Fibroblast of skin of right quadriceps (primary cell): ENCODE results near the gene CEP85.
"Not testable (repeated sequence)": the region's sequence is repeated elsewhere in the genome, so short reads cannot be mapped to it uniquely, and the experiment has no call there.

Source experiments
- DNase-seq: peaks from one replicate; pipeline ENCODE4 v3.0.0-alpha.2; 2013

The CEP85 gene

DNA sequence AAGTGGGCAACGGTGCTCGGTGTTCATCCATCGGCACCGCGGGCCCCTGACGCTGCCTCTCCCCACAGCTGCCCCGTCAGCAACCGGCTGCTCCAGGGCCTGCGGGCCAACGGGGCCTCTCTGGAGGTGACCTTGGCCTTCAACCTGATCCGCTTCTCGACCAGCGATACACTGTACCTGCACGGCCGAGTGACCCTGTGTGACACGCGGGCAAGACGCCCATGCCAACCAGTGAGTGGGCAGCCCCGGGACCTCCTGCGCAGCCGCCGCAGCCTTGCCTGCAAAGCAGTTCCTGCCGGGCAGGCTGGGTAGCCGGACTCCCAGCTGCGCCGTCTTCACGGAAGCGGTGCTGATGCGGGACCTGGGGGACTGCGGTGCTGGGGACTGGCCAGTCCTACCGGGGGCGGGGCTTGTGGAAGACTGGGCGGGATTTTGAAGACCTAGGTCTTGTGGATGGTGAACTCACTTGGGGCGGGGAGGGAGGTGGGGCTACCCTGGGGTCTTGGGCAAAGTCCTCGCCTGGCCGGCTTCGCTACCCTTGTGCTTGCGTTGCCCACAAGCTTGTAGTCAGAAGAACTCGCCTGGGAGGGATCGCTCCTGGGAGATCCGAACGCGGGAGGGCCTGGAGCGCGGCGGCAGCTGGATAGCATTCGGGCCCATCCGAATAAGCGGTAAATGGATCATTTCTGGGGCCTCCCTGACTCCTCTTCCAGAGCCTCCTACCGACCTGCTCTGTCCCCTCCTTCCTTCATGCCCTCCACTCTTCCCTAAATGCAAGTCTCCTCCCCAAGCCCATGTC, 8.8 kb upstream of the CEP85 start:
- DNase-seq: peak; percentile 13

DNA sequence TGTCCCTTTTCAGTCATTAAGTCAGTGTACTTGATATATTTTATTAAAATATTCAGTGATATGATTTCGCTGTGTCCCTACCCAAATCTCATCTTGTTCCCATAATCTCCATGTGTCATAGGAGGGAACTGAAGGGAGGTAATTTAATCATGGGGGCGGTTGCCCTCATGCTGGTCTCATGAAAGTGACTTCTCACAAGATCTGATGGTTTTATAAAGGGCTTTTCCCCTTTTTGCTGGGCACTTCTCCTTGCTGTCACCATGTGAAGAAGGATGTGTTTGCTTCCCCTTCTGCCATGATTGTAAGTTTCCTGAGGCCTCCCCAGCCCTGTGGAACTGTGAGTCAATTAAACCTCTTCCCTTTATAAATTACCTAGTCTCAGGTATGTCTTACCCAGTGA, 3.3 kb upstream of the CEP85 start:
- DNase-seq: not testable (repeated sequence)

DNA sequence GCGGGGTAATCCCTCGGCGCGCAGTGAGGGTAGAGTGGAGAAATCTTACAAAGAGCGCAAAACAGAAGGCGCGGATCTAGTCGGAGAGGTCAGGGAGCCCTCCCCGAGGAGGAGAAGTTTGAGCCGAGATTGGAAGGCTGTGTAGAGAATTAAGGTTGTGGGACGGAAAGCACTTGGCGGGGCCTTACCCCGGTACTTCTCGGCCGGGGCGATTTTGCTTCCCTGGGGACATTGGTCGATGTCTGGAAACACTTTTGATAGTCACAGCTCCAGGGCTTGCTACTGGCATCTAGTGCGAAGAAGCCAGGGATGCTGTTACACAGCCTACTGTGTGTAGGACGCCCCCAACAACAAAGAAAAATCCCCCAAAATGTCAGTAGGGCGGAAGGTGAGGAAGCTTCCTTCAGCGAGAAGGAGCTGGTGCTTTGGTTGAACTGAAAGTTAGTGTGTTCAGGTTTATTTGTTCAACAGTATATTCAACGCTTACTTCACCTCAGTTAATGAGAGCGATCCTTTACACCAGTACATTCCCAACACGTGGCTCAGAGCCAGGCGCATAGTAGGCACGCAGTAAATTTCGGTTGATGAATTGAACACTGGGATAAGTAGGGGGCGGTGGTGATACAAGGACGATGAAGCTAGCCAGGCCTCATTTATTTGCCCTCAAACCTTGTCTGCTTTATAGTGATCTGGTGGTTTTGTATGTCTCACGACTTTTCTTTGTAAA, 807 bp downstream of the CEP85 start:
- DNase-seq: peak; percentile 30

DNA sequence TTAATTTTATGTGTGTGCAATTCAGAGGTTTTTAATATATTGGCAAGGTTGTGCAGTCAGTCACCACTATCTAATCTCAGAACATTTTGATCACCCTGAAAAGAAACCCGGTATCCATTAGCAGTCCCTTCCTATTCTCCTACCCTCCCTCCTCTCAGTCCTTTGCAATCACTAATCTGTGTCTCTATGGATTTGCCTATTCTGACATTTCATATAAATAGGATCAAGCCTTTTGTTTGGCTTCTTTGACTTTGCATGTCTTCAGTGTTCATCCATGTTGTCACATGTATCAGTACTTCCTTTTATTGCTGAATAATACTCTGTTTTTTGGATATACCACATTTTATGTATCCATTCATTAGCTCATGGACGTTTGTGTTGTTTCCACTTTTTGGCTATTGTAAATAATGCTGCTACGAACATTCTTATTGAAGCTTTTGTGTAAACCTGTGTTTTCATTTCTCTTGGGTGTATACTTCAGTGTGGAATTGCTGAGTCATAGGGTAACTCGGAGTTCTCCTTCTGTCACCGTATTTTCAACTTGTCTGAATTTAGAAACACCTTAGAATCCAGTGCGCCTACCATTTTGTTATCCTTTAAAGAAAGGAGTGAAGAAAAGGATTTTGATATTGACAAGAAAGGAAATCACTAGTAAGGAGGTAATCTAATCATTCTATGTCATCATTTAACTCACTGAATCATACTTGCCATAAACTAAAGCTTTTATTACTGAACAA, 3.4 kb downstream of the CEP85 start:
- no peak for DNase-seq

DNA sequence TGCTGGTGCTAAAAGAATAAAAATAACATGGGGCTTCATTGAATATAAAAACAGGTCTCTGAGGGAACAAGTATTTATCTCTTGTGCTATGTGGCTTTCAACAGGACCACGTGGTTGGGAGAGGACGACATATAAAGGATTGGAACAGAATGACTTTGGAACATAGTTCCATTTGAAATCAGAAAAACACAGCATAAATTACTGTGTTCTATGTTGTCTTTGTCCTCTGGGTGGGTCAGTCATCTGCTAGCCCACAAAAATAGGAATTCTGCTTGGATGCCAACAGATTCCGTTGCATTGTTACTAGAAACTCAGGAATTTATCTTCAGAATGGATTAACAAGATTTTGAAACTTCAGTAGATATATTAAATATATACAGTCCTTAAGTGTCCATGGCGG, 5.9 kb downstream of the CEP85 start:
- DNase-seq: no peak

DNA sequence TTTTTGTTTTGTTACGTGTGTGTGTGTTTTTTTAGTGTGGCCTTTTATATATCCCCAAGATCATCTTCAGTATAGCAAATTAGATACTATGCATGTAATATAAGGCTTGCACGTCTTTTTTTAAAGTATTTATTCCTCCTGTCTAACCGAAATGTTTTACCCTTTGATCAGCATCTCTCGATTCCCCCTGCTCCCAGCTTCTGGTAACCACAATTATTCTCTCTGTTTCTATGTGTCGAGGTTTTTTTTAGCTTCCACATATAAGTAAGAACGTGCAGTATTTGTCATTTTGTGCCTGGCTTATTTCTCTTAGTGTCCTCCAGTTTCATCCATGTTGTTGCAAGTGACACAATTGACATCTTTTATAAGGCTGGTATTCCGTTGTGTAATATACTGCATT, 18.7 kb downstream of the CEP85 start:
- no peak for DNase-seq

DNA sequence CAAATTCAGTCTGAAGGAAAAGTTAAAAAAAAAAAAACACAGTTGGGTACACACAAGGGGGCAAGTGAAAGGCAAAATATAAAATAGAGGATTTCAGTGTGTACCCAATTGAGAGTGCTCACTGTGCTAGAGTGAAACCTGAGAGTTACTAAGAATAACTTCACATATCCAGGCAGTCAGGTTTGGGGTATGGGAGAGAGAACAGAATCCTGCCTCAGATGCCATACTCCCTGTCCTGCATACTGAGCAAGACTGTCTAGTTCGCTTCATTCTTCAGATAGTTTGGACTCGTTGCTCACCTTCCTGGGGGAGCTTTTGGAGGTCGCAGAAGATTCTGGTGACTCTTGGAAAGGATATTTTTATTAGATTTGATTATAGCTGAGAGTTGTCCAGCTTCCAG, 20.4 kb downstream of the CEP85 start:
- no peak for DNase-seq

DNA sequence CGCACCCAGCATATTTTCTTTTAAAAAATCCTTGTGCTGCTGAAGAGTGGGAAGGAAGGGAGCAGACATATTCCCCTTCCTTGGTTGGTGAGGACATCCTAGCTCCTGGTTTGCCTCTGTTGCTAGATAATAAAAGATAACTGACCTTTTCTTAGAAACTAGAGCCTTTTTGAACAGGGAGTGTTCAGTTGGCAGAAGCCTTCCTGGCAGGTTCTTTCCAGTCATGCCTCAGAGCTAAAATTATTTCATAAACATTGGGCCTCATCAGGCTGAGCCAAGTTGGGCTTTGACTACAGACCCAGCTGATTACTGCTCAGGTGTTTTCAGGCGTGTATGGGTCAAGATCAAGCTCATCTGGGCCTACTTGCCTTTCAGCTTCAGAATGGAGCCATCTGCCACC, 23.2 kb downstream of the CEP85 start:
- DNase-seq: no peak

DNA sequence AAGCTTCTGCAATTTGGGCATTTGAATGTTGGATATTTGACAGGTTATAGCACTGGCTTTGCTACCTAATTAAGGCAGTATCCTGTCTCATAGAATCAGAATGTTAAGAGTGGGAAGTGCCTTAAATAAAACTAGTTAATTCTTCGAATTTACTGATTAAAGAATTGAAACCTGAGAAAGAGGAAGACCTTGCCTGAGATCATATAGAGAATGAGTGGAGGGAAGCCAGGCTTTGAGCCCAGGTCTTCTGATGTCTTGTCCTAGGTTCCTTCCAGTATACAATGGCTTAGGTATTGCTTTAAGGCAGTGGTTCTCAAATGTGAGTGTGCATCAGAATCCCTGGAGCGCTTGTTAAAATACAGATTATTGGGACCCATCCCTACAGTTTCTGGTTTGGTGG, 25.0 kb downstream of the CEP85 start:
- DNase-seq: no peak

DNA sequence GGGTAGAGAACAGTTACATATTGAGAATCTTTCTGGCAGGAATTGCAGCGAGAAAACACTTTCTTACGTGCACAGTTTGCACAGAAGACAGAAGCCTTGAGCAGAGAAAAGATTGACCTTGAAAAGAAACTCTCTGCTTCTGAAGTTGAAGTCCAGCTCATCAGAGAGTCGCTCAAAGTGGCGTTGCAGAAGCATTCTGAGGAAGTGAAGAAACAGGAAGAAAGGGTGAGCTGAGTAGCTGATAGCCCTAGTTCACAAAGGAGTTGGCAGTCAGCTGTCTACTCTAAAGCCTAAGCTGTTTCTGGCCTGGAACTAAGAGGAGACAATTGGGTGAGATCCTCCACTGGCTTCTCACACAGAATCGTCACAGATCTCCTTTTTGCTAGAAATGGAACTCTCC, 25.6 kb downstream of the CEP85 start:
- DNase-seq: no peak

DNA sequence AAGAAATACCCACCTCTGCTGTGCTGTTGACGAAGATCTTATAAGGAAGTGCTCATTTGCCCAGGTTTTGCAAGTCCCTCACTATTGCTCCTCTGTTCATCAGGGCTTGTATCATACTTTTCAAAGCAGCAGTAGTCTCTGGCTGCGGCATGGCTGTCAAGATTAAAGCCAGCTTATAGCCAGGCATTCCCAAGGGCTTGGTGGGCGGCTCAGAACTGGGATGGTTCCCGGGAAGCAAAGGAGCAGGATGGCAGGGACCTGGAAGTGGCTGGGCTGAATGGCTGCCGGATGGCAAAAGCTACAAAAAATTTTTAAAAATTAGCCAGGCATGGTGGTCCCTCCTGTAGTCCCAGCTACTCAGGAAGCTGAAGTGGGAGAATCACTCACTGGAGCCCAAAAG, 29.2 kb downstream of the CEP85 start:
- DNase-seq: no peak

DNA sequence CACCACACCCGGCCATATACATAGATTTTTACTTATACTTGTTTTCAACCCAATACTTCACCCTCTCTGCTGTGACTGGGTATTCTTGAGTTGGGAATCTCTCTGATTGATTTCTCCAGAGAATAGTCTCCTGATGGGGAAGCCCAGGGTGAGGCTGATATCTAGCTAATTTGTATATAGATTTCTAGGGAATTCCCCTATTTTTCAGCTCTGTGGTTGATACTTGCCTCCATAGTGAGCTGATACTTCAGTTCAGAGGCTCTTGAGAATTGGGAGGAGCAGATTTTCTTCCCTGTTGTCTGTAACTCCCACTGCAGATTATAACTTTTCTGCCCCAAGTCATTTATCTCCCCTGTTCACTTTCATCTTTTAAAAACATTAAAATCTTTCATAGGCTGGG, 31.4 kb downstream of the CEP85 start:
- DNase-seq: no peak

DNA sequence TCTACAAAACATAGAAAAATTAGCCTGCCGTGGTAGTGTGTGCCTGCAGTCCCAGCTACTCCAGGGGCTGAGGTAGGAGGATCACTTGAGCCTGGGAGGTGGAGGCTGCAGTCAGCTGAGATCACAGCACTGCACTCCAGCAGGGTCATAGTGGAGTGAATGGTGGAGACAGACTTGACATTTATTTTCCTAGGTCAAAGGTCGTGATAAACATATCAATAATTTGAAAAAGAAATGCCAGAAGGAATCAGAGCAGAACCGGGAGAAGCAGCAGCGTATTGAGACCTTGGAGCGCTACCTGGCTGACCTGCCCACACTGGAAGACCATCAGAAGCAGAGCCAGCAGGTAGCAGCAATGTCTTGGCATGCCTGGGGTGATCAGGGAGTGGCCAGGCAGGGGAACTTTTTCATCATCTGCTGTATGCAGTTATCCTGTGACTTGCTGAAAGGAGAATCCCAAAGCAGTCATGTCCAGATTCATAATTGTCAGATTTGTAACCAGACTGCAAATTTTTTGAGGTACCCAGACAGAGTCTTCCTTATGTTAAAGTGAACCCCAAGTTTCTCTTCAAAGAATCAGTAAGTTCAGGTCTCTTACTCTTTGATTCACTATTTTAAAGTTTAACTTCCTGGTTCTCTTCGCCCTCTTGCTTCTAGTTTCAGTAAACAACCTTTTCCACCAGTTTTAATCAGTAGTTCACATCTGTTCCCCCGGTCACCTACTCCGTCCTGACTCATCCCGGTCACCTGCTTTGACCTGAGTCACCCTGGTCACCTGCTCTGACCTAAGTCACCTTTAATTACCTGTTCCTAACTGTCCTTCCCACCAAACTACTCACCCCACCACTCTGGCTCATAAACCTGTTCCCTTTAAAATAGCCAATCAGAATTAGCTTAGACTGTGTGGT, 34.5 kb downstream of the CEP85 start:
- DNase-seq: no peak

DNA sequence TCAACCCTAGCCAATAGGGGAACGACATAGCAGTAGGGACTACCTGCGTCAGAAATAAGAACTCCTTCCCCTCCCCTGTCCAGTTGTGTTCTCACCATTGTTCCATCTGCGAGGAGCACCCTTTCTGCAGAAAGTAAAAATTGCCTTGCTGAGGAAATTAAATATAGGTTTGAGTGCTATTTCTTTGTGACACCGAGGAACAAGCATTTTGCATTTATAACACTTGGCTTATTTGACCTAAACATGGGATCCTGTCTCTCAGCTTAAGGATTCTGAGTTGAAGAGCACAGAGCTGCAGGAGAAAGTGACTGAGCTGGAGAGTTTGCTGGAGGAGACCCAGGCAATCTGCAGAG, 35.2 kb downstream of the CEP85 start:
- DNase-seq: no peak

DNA sequence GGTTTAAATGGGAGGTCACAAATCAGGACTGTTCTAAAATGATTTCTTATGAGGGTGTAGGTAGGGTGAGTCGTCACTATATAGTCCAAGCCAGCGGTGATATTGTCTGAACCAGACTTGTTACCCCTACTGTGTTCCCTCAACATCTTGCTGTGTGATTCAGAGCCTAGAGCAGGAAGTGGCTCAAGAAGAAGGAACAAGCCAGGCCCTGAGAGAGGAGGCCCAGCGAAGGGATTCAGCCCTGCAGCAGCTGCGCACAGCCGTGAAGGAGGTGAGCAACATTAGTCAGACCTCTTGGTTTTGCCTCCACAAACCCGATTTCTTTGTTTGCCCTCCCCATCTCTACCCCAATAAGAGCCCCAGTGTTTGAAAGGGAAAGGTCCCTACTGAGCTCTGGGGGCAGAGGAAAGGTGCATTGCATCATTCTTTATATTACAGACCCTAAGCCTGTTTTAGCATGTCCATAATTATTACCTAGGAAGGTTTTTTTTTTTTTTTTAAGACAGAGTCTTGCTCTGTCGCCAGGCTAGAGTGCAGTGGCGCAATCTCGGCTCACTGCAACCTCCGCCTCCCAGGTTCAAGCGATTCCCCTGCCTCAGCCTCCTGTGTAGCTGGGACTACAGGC, 40.9 kb downstream of the CEP85 start:
- DNase-seq: peak; percentile 28

DNA sequence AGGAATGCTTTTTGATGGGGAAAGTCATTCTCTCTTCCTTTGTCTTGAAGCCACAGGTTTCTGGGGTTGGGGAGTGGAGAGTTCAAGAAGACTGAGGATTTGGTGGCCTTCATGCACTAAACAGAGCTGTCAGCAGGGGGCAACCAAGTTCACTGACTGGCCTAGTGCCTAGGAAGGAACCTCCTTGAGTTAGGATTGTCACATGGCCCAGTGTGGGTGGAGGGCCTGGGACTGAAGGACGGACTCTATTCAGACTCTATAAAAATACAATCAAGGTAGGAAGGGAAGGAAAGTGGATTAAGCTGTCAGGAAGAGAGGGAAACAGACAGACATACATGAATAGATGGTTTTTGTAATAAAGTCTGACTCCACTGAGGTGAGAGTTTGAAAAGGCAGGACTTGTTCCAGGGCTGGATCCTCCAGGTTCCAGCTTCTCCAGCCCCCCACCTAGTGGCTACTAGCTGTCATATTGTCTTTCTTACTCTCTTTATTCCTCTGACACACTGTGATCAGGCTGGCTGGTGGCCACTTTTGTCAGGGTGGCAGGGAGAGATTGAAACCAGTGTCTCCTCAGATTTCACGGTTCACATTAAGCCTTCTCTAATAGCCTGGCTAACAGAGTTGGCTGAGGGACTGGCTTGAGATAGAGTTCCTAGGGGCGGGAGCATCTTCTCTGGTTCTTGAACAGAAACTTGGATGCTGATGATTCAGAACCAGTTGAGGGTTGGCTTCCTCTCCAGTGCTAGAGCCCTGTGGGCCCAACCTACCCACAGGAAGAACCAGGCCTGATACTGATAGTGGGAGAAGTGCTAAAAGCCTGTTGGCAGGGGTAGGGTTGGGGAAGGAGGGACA, 41.8 kb downstream of the CEP85 start:
- peak; percentile 95 for DNase-seq

DNA sequence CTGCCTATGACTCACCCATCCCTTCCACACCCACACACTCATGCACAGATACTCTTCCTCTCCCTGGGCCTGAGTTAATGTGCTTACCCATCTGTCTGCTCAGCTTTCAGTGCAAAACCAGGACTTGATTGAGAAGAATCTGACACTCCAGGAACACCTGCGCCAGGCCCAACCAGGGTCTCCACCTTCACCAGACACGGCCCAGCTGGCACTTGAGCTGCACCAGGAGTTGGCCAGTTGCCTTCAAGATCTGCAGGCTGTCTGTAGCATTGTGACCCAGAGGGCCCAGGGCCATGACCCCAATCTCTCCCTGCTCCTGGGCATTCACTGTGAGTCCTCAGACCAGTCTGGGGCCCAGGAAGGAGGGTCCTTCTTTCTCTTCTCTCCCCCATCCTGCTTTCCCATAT, 42.4 kb downstream of the CEP85 start:
- DNase-seq: no peak

DNA sequence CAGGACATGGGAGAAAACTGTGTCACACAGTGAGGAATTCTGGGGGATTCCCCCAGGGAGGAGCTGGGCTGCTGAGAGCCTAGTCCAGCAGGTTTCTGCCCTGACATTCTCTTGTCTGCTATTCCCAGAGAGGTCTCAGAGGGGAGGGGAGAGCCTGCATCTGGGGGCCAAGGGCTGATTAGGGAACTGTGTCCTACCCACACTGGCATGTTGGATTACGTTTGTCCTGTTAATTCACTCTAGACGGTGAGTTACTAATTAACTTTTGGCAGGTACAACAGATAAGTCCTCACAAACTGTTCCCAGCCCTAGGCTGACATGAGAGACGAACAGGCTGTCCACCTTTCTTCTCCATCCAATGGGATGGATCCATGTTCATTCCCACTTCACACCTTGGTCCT, 43.3 kb downstream of the CEP85 start:
- no peak for DNase-seq

DNA sequence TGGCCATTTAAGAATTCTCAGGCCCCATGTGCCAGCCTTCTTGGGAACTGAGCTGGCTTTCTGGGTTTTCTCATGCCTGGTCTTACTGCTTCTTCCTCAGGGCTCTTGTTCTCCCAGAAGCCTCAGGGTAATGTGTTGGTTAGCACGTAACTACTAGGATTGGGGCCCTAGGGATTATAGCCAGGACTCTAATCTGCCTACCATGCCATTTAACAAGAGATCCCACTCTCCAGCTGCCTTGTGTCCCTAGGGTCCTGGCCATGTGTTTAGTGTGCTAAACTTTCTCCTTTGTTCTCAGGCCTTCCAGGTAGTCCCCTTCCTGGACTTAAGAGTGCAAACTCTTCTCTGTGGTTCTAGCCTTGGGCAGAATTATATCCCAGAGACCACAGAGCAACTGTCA, 43.7 kb downstream of the CEP85 start:
- DNase-seq: no peak

DNA sequence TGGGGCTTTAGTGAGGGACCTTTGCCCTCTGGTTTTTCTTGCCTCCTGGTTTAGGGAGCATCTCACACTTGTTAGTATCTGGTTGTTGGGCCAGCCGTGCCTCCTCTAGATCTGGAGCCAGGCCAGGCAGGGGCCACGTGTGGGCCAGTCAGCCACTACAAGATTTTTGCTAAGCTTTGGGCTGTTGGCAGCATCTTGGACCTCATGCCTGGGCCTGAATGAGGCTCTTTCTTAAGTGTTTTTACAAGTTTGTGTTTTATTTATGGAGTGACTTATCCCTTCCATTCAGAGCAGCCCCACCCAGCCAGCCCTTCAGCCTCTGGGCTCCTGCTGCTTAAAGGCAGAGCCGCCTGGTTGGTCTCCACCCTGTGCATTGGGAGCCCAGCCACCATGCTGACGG, 44.3 kb downstream of the CEP85 start:
- DNase-seq: peak; percentile 32

DNA sequence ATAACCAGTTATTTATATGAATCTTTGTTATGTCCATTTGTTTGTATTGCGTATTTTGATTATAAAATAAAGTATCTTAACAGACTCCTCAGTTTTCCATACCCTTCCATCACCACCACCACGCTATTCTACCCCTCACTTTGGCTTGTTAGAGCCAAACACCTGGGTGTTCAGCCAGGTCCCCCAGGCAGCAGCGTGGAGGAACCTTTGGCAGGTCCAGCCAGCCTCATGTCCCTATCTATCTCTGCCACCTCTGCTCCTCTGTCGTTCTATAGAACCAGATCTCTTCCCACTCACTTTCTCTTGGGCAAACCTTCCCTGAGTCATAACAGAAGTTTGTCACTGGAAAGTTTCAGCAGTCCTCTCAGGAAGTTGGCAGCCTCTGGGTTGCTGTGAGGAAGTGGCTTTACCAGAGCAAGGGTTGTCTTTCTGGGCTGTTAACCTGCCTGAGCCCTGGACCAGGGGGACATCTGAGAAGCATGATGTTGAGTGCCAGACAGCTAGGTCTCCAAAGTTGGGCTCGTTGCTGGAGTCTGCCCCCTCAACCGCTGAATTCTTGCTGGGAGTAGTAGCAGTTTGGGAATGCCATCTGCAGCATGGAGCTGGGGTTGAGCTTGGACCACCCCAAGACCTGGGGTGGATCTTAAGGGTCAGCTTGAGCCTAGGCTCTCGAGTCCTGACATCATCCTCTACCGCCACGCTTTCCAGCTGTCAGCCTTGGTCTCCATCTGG, 44.9 kb downstream of the CEP85 start:
- DNase-seq: peak; percentile 54
